Thyroid gland (tissue), 4 donors: ENCODE measurements around the gene FRMD4B.

Source experiments
- CTCF ChIP-seq, 6 experiments: fragments of 200-600 bp in 3 of 6; fragments of 450-650 bp in 3 of 6; sonication (generic) in 3 of 6; IDR thresholded peaks; one replicate each; pipeline ENCODE4 v1.5.1; 2016 to 2019; ENCODE audit warnings: antibody characterized with exemption in 6 of 6, mild to moderate bottlenecking in 2 of 6, inconsistent platforms in 1 of 6, moderate library complexity in 1 of 6
- POLR2A ChIP-seq, 2 donors: fragments of 450-650 bp; IDR thresholded peaks; one replicate each; pipeline ENCODE4 v1.6.1; 2017; ENCODE audit warnings: antibody characterized with exemption in 2 of 2, mild to moderate bottlenecking in 2 of 2, moderate library complexity in 1 of 2

- TF ChIP-seq CTCF (IDR thresholded peaks at IDR 0.05) (no peak), POLR2A (IDR thresholded peaks at IDR 0.05) (no peak)
Measured at GRCh38 chr3:69241769-69242168, 144.1 kb downstream of the FRMD4B start.
